Endothelial cell of hepatic sinusoid (primary cell): ENCODE data around the gene ATXN2.

Experiments
- in situ Hi-C: cut with HindIII; loops from 2 replicates; pipeline ENCODE4 v1.10.0; 2017; ENCODE audit warnings: low sequenced_read_pairs

Gene ATXN2

DNA sequence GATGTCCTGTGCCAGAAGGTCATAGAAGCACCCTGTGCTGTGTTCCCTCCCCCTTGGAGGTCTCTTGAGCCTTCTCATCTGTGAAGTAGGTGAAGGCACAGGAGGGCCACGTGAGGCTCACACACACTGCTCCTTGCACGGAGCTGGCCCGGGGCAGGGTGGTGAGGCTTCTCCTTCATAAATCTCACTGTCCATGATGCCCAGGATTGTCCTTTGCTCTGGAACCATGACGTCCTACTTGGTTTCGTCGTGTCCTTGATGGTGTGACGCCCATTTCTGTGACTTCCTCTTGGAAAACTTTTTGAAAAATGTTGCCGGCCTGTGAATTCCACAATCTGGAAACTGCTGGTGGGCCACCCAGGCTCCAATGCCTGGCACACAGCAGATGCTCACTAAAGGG, 159.0 kb downstream of the ATXN2 start:
- in situ Hi-C loops, result no loop called here

DNA sequence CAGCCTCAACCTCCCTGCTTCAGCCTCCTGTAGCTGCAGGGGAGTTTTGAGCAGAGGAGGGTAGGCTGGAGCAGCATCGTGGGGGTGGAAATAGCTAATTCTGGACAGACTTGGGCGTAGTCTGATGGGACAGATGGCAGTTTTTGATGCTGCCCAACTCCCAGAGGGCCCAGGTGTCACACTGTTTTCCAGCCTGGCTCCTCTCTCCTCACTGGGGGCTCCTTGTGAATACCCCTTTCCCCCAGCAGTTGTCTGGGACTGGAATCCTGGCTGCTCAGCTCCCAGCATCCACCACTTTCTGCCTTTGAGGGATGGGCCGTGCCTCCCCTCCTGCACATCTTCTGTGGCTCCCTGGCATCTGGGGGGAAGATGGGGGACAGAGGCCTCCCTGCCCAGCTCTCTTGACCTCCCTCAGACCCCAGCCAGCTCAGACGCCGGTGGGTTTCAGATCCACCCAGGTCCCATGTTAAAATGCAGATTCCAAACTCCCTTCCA, 159.4 kb downstream of the ATXN2 start:
- in situ Hi-C loops, result no loop called here

DNA sequence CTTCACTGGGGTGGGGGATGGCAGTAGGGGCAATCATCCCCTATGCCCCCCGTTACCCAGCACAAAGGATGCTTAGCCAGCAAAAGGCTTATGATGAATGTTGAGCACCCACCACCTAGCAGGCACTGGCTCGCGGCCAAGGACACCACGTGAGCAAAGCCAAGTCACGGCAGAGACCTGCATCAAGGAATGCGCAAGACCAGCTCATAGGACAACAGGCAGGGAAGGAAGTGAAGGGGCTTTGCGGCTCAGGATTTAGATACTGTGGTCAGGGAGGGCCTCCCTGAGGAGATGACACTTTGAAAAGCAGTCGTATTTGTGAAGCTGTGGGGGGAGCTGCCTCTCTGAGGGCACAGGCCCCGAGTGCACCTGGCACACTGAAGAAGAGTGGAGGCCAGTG, 160.6 kb downstream of the ATXN2 start:
- in situ Hi-C loops, result no loop called here

DNA sequence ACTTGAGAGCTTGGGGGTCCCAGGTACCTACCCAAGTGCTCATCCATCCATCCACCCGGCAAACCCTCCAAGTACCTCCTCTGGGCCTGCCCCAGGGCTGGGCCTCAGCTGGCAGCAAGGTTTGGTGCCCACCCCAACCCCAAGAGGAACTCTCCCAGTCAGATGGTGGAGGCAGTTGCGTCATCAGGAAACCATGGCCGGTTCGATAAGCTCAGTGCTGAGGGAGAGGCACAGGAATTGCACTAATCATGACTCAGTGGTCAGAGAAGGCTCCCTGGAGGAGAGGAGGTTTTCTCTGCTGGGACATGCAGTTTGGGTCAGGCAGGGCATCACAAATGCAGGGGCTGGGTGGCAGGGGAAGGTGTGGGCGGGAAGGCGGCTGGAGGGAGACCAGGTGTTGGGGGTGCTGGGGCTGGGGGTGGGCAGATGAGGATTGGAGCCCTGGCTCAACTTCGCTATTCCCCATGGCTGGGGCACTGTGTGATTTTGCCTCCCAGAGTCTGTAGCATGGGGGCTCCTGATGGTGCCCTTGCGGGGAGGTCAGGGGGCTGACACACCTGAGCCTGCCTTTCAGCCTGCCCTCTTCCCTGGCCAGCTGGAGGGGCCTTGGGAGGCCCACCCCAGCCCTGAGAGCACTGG, 161.2 kb downstream of the ATXN2 start:
- in situ Hi-C loops, result no loop called here

GRCh38 chr12:111436811-111437210, 162.3 kb downstream of the ATXN2 start:
- in situ Hi-C loops, result no loop called here

- in situ Hi-C loops, result no loop called here
Measured at GRCh38 chr12:111436266-111436665, 162.8 kb downstream of the ATXN2 start.

- in situ Hi-C loops, result no loop called here
Measured at GRCh38 chr12:111435661-111436201, 163.4 kb downstream of the ATXN2 start.

DNA sequence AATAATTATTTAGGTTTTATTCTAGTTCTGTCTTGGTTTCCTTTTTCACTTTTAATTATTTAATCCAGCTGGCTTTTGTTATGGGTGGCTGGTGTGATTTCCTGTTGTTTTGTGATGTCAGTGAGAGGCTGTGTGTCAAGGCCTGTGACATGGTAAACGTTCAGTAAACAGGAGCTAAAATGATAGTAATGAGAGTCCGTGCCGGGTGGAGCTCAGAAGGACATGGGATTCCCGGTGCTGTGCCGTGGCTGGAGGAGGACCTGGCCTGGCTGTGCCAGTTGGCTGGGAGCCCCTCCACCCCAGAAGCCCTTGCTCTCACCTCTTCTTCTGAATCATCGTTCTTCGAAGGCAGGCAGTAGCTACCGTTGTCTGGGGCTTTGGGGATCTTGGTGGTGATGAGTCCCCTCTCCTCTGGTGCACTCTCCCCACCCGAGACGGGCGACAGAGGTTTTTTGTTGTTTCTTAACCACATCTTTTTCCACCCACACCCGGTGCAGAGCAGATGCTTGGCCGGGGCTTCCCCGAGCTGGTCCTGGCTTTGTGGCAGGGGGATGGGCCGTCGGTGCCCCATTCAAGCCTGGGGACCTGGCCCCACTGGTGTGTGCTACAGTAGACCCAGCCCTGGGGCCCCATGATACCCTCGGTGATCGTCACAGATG, 164.3 kb downstream of the ATXN2 start:
- in situ Hi-C loops, result no loop called here

DNA sequence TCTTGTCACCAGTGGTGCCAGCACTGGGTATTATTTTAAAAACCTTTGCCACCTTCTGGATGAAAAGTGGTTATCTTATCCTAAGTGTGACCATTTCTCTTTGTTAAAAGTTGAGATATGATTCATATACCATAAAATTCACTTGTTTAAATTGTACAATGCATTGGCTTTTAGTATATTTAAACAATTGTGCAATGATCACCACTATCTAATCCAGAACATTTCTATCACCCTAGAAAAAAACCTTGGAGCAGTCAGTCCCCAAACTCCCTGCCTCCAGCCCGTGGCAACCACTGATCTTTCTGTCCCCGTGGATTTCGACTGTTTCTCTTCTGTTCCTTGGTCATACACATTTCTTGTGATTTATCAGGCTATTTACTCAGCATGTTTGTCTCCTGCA, 165.1 kb downstream of the ATXN2 start:
- in situ Hi-C loops, result no loop called here

- in situ Hi-C loops, result no loop called here
Measured at GRCh38 chr12:111431772-111432171, 167.3 kb downstream of the ATXN2 start.

DNA sequence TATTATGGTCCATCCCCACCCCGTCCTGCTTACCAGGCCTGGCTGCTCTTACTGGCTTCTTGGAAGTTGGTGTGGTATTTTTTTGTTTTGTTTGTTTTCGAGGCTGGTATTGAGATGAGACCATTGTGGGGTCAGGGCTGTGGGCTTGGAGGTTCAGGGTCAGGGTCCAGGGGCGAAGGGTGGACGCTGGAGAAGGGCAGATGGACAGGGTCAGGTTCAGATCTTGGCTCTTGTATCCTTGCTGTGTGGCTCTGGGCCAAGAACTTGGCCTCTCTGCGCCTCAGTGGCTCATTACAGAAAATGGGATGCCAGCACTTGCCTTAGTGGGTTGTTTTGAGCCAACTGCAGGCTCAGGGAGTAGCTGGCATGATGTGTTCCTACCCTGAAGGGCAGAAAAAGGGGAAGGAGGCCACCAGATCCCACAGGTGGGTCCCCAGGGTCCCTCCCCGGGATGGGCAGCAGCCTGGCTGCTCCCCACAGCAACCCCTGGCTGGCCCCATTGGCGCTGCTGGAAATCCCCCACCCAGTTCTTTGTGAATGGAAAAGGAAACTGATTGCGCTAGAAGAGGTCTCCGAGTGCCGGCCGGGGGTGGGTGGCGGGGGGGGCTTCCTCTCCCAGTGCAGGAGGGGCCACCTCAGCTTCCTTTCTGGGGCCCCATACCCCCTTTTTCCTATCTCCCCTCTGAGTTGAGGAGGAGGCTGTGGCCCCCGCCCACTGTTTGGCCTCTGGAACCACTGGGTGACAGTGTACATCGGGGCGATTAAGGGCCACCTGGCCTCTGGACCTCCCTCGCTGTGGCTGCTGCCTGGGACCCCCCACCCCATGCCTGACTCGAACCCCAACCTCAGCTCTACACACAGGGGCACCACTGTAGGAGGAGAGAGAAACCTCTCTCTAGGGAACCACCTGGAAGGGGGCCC, 168.4 kb downstream of the ATXN2 start:
- in situ Hi-C loops, result no loop called here

- in situ Hi-C loops, result no loop called here
Measured at GRCh38 chr12:111429828-111430432, 169.2 kb downstream of the ATXN2 start.

- in situ Hi-C loops, result no loop called here
Measured at GRCh38 chr12:111428728-111429175, 170.4 kb downstream of the ATXN2 start.

DNA sequence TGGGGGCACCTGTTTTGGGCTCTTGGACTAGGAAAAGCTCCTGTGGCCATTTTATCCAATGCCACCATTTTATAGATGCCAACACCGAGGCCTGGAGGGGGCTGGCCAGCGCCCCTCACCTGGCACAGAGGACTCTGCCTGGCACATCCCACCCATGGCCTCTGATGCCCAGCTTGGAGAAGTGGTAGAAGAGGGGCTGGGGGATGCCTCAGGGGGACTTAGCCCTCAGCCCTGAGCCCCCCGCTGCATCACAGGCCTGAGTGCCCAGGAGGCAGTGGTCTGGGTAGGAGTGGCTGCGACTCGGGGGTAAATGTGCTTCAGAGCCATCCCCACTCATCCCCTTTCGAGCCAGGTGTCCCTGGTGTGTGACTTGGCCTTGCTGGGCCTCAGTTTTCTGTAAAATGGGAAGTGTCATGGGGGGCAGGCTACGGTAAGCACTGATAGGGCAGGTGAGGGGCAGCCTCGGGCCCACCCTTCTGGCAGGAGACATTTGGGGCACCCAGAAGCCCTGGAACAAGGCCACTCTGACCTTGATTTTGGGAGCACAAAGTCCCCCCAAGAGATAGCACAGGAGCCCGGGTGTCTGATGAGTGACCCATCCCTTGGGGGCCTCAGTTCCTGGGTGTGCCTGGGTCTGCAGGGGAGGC, 170.9 kb downstream of the ATXN2 start:
- in situ Hi-C loops, result no loop called here

DNA sequence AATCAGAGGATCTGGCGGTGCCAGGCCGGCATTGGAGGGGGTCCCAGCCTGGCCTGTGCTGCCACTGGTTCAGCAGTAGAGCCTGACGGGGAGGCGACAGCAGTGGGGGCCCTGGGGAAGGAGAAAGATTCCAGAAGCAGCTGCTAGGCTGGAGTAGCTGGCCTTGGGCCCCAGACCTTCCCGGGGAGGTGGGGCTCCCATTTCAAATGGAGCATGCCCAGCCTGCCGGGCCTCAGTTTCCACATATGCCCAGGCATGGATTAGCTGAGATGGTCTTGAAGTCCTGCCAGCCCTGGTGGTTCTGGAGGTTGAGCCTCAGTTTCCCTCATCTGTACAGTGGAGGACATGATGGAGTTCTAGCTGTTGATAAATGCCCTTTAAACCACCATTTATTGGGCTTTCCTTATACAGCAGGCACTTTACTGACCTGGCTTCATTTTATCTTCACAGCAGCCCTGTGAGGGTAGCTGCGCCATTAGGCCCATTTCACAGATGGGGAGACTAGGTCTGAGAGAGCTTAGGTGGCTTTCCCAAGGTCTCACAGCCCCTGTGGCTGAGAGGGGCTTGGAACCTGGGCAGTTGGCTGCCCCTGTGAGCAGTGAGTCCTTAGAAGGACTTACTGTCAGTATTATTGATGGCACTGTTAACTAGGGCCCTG, 171.6 kb downstream of the ATXN2 start:
- in situ Hi-C loops, result no loop called here

- in situ Hi-C loops, result no loop called here
Measured at GRCh38 chr12:111426344-111427185, 172.6 kb downstream of the ATXN2 start.

- in situ Hi-C loops, result no loop called here
Measured at GRCh38 chr12:111425655-111426054, 173.5 kb downstream of the ATXN2 start.

GRCh38 chr12:111424793-111425251, 174.3 kb downstream of the ATXN2 start:
- in situ Hi-C loops, result no loop called here
